ENCODE results near the gene TM4SF5.
"Not testable (repeated sequence)": the region's sequence is repeated elsewhere in the genome, so short reads cannot be mapped to it uniquely, and the experiment has no call there.

Gene TM4SF5

DNA sequence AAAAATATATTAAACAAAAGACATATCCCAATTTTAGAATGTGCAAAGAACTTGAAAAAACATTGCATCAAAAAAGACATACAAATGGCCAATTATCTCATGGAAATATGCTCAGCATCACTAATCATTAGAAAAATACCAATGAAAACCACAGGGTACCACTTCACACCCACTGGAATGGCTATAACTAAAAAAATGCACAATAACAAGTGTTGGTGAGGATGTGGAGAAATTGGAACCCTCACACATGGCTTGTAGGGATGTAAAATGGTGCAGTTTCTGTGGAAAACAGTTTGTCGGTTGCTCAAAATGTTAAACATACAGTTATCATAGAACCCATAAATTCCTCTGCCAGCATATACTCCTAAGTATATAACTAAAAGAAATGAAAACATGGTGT is 23.5 kb downstream of the TM4SF5 start:
- DNase-seq, result no peak

DNA sequence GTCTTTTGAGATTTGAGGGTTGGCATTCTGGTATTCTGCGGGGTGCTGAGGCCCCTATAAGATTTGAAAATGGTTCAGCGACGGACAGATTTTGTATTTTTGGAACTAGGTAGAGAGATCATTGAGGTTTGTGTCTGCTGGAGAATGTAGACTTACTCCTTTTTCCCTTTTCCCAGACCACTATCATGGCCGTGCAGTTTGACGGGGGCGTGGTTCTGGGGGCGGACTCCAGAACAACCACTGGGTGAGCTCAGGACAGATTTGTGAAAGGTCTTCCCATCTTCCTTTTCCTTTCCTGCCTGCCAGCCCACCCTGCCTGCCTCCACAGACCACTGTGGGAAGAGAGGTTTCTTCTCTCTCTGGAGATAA is 24.9 kb downstream of the TM4SF5 start:
- peak; percentile 49 to 59 for DNase-seq

GRCh38 chr17:4800462-4801196 is 28.9 kb downstream of the TM4SF5 start:
- DNase-seq, result peak; percentile 98 to 99

DNA sequence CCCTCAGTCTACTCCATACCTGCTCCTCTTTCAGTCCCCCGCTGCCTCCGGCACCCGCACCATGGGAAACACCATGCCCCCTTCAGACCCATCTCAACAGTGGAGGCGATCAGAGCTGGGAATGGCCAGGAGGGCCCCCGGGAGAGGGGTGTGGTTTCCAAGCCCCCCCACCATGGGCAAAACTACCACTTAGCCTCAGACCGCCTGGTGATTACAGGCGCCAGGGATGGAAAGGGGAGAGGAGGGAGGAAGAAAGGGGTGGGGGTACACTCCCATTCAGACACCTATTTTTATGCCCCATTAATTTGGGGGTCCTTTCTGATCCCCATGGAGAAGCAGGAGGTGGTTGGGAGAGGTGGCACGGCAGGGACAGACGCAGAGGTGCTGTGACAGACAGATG is 30.5 kb downstream of the TM4SF5 start, which contains the start of gene C17orf114:
Gene C17orf114, minus strand, starts transcription at position 101 of the 400 bp plus-strand sequence.
- no peak for DNase-seq

DNA sequence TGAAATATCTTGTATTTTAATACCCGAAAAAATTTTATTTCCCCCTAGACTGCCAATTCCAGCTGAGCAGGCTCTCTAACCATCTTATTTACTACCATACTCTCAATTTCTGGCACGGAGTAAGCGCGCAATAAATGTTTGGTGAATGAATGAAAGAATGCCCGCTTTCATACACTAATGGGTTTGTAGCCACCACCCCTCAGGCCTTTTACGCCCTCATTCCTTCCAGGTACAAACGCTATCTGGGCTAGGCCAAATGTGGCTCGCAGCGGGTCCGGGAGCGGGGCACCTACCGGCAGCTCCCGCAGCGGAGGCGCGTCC is 34.7 kb downstream of the TM4SF5 start:
- DNase-seq, result peak in 1 of 2 experiments; percentile 58

DNA sequence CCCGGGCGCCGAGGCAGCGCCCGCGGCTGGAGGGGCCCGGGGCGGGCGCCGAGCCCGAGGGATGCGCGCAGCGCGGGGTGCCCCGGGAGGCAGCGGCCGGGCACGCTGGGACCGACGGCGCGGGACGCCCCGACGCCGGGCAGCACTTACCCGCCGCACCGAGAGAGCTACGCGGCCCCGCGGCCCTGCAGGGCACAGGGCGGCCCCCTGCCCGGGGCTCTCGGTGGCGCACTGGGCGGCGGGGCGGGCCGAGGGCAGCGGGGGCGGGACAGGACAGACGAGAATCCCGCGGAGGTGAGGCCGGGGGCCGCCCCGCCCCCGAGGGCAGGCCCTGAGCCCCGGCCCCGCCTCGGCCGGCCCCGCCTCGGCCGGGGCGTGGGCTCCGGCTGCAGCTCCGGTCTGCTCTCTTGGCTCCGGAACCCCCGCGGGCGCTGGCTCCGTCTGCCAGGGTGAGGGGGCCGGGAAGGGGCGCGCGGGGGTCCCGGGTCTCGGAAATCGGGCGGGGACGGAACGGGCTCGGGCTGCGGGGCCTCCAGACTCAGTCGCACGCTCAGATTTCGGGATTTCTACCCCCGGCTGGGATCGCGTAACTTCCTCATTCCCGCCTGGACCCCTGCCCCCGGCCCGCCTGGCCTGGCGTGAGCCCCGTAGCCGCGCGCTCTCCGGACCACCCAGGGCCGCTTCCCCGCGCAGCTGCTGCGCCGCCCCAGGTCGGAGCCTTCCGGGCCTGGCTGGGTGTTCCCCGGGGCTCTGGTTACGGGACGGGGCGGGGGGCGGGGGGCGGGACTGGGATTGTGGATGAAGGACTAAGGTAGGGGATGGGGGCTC is 35.3 kb downstream of the TM4SF5 start, which contains the start of gene PLD2:
Gene PLD2, plus strand, starts transcription at position 376 of the 828 bp plus-strand sequence. CDS start 621 bp downstream, outside the sequence.
- peak; percentile 88 to 93 for DNase-seq

DNA sequence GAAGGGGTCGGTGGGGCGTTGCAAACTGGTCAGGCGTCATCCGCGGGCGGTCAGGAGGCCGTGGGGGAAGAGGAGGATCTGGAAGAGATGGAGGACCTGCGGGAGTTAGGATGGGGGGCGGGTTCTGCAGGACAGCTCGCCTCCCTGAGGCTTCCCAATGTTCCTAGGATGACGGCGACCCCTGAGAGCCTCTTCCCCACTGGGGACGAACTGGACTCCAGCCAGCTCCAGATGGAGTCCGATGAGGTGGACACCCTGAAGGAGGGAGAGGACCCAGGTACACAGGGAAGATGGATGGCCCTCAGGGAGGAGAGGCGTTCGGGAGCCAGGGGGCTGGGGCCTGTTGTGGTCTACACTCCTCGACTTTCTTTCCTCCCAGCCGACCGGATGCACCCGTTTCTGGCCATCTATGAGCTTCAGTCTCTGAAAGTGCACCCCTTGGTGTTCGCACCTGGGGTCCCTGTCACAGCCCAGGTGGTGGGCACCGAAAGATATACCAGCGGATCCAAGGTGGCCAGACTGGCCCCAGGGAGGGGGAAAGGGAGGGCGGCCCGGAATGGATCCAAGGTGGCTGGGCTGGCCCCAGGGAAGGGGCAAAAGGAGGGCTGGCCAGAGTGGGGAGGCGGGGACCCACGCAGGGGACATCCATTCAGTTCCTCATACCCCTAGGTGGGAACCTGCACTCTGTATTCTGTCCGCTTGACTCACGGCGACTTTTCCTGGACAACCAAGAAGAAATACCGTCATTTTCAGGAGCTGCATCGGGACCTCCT is 36.1 kb downstream of the TM4SF5 start:
- peak in 1 of 2 experiments; percentile 32 for DNase-seq

DNA sequence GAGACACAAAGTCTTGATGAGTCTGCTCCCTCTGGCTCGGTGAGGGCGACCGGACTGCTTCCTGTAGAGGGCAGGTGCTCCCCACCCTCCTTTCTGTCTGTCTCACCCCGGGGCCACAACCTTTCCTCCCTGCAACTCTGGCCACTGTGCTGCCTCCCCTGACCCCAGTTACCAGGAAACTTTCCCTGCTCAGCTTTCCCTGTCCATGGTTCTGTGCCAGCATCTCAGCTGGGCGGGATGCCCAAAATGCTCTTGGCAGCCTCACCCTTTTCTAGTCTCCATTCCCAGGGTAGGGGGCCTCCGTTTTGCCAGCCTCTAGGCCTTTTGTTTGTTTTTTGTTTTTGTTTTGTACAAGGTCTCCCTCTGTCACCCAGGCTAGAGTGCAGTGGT is 36.7 kb downstream of the TM4SF5 start:
- no peak for DNase-seq

- DNase-seq, result peak; percentile 20 to 58
Observed at GRCh38 chr17:4810696-4811290, 39.1 kb downstream of the TM4SF5 start.

DNA sequence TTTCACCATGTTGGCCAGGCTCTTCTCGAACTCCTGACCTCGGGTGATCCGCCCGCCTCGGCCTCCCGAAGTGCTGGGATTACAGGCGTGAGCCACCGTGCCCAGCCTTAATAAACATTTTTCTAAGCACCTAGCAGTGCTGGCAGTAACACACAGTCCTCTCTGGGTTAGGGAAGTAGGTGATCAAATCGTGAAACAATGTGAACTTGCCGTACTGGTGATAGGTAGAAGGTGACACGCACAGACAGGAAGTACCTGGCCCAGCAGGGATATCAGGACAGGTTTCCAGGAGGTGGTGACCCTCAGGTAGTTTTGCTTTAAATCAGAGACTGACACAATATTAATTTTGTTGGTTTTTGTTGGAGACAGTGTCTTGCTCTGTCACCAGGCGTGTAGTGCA is 39.8 kb downstream of the TM4SF5 start:
- no peak for DNase-seq

GRCh38 chr17:4812690-4813089 is 41.0 kb downstream of the TM4SF5 start:
- no peak for DNase-seq

DNA sequence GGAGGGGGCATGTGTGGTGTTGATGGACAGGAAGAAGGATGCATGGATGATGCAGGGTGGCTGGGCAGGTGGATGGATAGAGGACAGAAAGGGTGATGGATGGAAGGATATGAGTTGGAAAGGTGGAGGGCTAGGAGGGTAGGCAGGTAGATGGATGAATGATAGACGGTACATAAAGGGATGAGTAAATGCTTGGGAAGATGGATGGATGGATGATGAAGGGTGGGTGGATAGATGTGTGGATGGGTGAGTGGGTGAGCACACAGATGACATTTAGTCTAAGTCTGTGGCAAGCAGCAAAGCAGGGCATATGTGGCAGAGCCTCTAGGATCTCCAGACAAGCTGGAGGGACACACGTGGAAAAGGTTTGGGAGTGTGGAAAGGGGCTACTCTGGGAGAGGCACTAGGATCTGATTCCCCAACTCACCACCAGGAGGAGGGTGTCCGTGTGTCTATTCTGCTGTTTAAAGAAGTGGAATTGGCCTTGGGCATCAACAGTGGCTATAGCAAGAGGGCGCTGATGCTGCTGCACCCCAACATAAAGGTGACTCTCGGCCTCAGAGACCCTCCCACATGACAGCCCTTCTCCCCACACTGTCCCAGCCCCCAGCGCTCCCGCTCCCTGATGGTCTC is 43.5 kb downstream of the TM4SF5 start:
- no peak for DNase-seq

GRCh38 chr17:4816826-4817225 is 45.1 kb downstream of the TM4SF5 start:
- no peak for DNase-seq

DNA sequence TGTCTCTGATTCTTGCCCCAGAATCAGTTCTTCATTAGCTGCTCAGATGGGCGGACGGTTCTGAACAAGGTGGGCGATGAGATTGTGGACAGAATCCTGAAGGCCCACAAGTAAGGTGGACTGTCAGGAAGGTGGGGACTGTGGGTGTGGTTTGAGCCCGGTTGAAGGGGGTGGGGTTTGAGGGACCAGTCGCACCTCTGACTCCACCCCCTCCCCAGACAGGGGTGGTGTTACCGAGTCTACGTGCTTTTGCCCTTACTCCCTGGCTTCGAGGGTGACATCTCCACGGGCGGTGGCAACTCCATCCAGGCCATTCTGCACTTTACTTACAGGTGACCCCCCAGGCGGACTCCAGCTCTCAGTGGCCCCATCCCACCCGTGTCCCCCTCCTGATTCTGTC is 46.6 kb downstream of the TM4SF5 start:
- no peak for DNase-seq

- no peak for DNase-seq
Observed at GRCh38 chr17:4822835-4823234, 51.1 kb downstream of the TM4SF5 start.

- DNase-seq, result no peak
Observed at GRCh38 chr17:4823373-4824089, 51.8 kb downstream of the TM4SF5 start.

DNA sequence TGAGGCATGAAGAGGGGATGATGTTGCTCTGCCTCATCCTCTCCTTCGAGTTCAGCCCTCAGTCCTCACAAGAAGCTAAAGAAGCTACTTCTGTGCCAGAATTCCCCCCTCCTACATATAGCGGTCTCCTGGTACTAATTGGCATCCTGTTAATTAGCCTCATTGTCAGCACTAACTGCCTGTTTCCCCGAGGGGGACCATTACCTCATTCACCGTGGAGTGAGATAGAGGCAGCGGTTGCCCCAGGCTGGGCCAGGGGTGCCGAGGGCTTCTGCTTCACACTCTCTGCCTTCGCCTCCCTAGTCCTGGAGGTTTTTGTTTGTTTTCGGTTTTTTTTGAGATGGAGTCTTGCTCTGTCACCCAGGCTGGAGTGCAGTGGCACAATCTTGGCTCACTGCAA is 55.7 kb downstream of the TM4SF5 start:
- DNase-seq, result no peak

DNA sequence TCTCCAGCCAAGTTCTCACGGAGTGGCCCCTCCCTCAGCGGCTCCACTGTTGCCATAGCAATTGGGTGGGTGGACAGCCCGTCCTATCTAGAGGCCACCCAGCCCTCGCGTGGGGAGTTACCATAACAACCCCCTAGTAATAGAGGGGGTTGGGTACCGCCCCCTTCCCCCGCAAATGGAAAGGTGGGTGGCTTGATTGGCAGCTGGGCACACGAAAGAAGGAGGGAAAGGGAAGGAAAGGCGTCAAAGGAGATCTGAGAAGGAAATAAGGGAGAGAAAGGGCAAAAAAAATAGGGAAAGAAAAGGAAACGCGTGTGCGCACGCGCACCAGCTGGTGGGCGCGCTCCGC is 61.1 kb downstream of the TM4SF5 start:
- not testable (repeated sequence) for DNase-seq

Data from SHP77 (cell line).